Kidney (tissue), 14 donors: ENCODE data around the gene WDFY4. TPM values are rescaled to one million over a fixed set of nuclear protein-coding genes. Genes with fewer than 3 reads are reported as not detected.

Experiments used
- DNase-seq, 5 donors: peaks; one replicate each; pipeline ENCODE4 v3.0.0-alpha.2; 2013 to 2020
- FAIRE-seq: peaks from 2 replicates; lab custom pipeline; 2012; peaks lifted over from hg19 to GRCh38; lab: Jason Lieb, UNC
- H3K27ac ChIP-seq, 2 donors: one replicate each; pipeline ENCODE4 v1.7.0; 2013; ENCODE audit warnings: low read depth in 2 of 2, low read length in 2 of 2, inconsistent platforms in 1 of 2
- H3K27me3 ChIP-seq: one replicate; pipeline ENCODE4 v1.7.1; 2013; ENCODE audit warnings: low read length, inconsistent platforms; ENCODE audit not compliant: control insufficient read depth, insufficient read depth
- H3K36me3 ChIP-seq, 3 donors: one replicate each; pipeline versions ENCODE4 v1.7.0 to v1.7.1; 2013; ENCODE audit warnings: low read length in 3 of 3, control low read depth in 1 of 3, inconsistent platforms in 1 of 3; ENCODE audit not compliant: insufficient read depth in 3 of 3, control insufficient read depth in 2 of 3
- H3K4me1 ChIP-seq, 3 donors: one replicate each; pipeline versions ENCODE4 v1.7.0 to v1.7.1; 2013; ENCODE audit warnings: low read length in 3 of 3, inconsistent platforms in 1 of 3, low read depth in 1 of 3; ENCODE audit not compliant: control insufficient read depth in 2 of 3, insufficient read depth in 2 of 3
- H3K4me3 ChIP-seq, 3 donors: one replicate each; pipeline versions ENCODE4 v1.7.0 to v1.8.1; 2013; ENCODE audit warnings: low read length in 3 of 3, control low read depth in 1 of 3, inconsistent platforms in 1 of 3
- H3K9ac ChIP-seq, 3 donors: one replicate each; pipeline versions ENCODE4 v1.7.0 to v1.7.1; 2013; ENCODE audit warnings: low read length in 3 of 3, control low read depth in 1 of 3, inconsistent platforms in 1 of 3
- H3K9me3 ChIP-seq, 3 donors: one replicate each; pipeline versions ENCODE4 v1.7.0 to v1.7.1; 2013; ENCODE audit warnings: low read length in 3 of 3, control low read depth in 1 of 3, inconsistent platforms in 1 of 3; ENCODE audit not compliant: control insufficient read depth in 2 of 3, insufficient read depth in 1 of 3
- intact Hi-C: fragments of 100-400 bp; cut with DNase I; formaldehyde crosslinking; loops from one replicate; pipeline ENCODE4 v1.11.1; 2022
- polyA plus RNA-seq: library from polyadenylated mRNA; stranded (reverse); fragments of 350-450 nt; fragmentation: Illumina TruSeq; extraction: RNeasy Lipid Tissue Mini Kit (QIAGEN cat#74804); gene quantifications from one replicate; pipeline ENCODE4 v1.2.3, GENCODE V29; 2014; ENCODE audit warnings: low read depth, low replicate concordance; ENCODE audit not compliant: insufficient read depth
- total RNA-seq: library from RNA; stranded (reverse); fragmentation: NEBNext Ultra II Directional; extraction: Animal tissue kit (Norgen Biotek cat#: 25700); gene quantifications from one replicate; pipeline ENCODE4 v1.2.1, GENCODE V29; 2021
- TF ChIP-seq, protein P1 (sequence below): IDR thresholded peaks from 3 replicates; pipeline ENCODE4 v1.5.1; 2012; ENCODE audit warnings: mild to moderate bottlenecking, moderate library complexity, borderline replicate concordance; ENCODE audit not compliant: insufficient read depth; ENCODE audit errors: extremely low read depth
- donor health status: control.
- donor health status: control.
- donor health status: control.
- donor health status: control.
- donor health status: control.
- donor health status: DM: yes; HTN: yes; CAD: no.
- donor health status: Normal renal cell carcinoma (clear cell type).

WDFY4 gene
- total and polyA plus RNA-seq, 2 donors from 2014 or later: 1.7 to 13.3 TPM

DNA sequence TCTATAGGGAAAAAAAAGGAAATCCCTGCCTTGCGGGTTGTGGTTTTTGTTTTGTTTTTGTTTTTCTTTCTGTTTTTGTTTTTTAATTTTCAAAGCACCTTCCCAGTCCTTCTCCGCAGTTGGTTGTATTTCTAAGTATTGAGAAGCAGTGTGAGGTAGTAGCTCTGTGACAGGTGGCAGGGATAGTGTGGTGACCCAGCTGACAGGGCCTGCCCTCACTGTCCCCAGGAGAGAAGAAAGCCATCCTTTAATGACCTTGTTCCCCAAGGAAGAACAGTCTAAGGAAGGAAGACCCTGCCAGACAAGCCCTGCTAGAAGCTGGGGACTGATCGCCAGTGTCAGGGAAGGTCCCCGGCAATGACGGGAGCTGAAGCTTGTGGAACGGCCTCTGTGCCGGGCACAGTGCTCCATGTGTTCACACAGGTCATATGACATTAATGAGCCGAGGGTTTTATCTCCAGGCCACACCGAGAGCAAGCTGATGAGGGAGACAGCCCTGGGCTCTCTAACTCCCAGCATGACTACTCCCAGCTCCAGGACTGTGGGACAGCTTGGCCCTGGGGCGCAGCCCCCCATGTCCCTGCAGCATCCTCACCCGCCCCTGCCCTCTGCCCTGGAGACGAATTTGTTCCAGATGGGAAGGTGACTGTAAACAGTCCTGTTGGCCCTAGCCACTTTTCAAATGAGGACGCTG, 324.0 kb downstream of the WDFY4 start:
- Histone ChIP-seq H3K27me3 (no peaks in the 10 kb centered on the region), H3K9ac (no peak overlapping the region), H3K27ac (peak overlapping the region in 1 of 2 donors; percentile 41), H3K36me3 (no peaks in the 10 kb centered on the region), H3K9me3 (no peaks in the 10 kb centered on the region), H3K4me3 (no peak overlapping the region), H3K4me1 (peaks cover 0 to 6% (median 0%) of the 10 kb centered on the region in 3 donors)
- intact Hi-C loops: no loop called here
- TF ChIP-seq, protein P1, sequence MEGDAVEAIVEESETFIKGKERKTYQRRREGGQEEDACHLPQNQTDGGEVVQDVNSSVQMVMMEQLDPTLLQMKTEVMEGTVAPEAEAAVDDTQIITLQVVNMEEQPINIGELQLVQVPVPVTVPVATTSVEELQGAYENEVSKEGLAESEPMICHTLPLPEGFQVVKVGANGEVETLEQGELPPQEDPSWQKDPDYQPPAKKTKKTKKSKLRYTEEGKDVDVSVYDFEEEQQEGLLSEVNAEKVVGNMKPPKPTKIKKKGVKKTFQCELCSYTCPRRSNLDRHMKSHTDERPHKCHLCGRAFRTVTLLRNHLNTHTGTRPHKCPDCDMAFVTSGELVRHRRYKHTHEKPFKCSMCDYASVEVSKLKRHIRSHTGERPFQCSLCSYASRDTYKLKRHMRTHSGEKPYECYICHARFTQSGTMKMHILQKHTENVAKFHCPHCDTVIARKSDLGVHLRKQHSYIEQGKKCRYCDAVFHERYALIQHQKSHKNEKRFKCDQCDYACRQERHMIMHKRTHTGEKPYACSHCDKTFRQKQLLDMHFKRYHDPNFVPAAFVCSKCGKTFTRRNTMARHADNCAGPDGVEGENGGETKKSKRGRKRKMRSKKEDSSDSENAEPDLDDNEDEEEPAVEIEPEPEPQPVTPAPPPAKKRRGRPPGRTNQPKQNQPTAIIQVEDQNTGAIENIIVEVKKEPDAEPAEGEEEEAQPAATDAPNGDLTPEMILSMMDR: no peak
- FAIRE-seq: no peak
- no peak for DNase-seq

DNA sequence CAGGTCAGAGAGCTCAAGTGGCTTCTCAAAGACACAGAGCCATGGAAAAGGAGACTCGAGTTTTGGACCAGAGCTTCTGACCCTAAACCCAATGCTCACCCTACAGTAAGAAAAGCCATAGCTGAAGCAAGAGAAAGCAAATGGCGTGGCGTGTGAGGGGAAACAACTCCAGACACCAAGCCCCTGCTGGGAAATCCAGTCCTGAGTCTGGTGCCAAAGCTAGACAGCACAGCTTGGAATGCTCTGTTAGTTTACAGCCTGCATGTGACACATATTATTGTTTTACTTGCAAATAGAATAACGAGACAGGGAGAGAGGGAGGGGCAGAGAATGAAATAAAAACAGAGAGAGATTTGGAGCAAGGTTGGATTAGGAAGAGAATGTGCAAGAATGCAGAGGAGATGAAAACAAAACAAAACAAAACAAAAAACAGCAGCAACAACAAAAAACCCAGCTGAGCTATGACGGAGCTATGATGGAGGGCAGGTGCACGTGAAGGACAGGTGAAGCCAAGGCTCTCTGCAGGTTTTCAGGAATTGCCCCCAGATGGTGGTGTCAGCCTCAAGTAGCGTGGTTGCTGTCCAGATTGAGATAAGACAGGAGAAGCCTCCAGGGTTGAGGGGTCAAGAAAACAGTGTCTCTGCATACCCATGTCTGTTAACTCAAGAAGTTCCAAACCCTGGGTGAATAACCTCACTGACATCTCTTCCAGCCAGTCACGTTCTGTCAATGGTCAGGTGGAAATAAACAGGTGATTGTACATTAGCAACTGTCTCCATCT, 324.7 kb downstream of the WDFY4 start:
- FAIRE-seq (no peak), DNase-seq (peak in 3 of 5 donors; percentile 39 to 89 (median 58))
- Histone ChIP-seq H3K36me3 (no peaks in the 10 kb centered on the region), H3K9me3 (no peaks in the 10 kb centered on the region), H3K27me3 (no peaks in the 10 kb centered on the region), H3K4me1 (peaks cover 0 to 6% (median 0%) of the 10 kb centered on the region in 3 donors), H3K9ac (no peak overlapping the region), H3K4me3 (no peak overlapping the region), H3K27ac (no peak overlapping the region)
- intact Hi-C loops: no loop called here
- TF ChIP-seq, protein P1: no peak

DNA sequence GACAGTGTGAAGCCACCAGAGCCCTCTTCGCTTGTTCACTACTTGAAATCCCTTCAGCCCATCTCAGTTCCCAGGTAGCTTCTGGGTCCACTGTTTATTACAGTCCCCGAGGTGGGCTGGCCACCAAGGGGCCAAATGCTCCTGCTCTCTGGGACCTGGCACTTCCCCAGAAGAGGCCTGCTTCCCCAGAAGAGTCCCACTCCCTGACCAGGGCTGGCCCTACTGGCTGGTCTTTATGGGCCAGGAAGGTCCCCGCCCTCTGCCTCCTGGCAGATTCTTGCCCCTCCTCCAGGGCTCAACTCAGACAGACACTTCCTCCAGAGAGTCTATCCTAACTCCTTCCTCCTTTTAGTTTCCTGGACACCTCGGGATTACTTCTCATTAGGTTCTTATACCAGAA, 325.6 kb downstream of the WDFY4 start:
- intact Hi-C loops: no loop called here
- TF ChIP-seq, protein P1: no peak
- DNase-seq: no peak
- Histone ChIP-seq H3K27ac (no peak overlapping the region), H3K36me3 (no peaks in the 10 kb centered on the region), H3K4me3 (no peak overlapping the region), H3K9me3 (no peaks in the 10 kb centered on the region), H3K4me1 (peaks cover 0 to 6% (median 0%) of the 10 kb centered on the region in 3 donors), H3K27me3 (no peaks in the 10 kb centered on the region), H3K9ac (no peak overlapping the region)
- FAIRE-seq: no peak
